Measurements from ENCODE around the gene NDUFS6.
A peak's percentile ranks its signal among the peaks of the same experiment; 100 is the strongest.
"Not testable (repeated sequence)": the region's sequence is repeated elsewhere in the genome, so short reads cannot be mapped to it uniquely, and the experiment has no call there.

NDUFS6 gene

GRCh38 chr5:1799602-1800471, 1.4 kb upstream of the NDUFS6 start, which contains the start of gene MRPL36:
TSS of gene MRPL36 (minus strand) at chr5:1799837. CDS start at chr5:1798935, 902 bp downstream.
- peak; percentile 93 for DNase-seq

- no peak for DNase-seq
These were observed 560 bp upstream of the NDUFS6 start for GRCh38 chr5:1800472-1801221.

- no peak for DNase-seq
These were observed 724 bp downstream of the NDUFS6 start for GRCh38 chr5:1801967-1802295.

- no peak for DNase-seq
These were observed 2.0 kb downstream of the NDUFS6 start for GRCh38 chr5:1803192-1803591.

- DNase-seq = no peak
These were observed 2.9 kb downstream of the NDUFS6 start for GRCh38 chr5:1804001-1804690.

- DNase-seq = no peak
These were observed 4.1 kb downstream of the NDUFS6 start for GRCh38 chr5:1805326-1805725.

GRCh38 chr5:1805736-1806135, 4.5 kb downstream of the NDUFS6 start:
- no peak for DNase-seq

GRCh38 chr5:1806199-1806598, 5.0 kb downstream of the NDUFS6 start:
- DNase-seq = no peak

- DNase-seq = no peak
These were observed 5.8 kb downstream of the NDUFS6 start for GRCh38 chr5:1806974-1807373.

- DNase-seq = no peak
These were observed 6.4 kb downstream of the NDUFS6 start for GRCh38 chr5:1807451-1808185.

- DNase-seq = no peak
These were observed 7.2 kb downstream of the NDUFS6 start for GRCh38 chr5:1808439-1808838.

GRCh38 chr5:1809416-1810035, 8.3 kb downstream of the NDUFS6 start:
- DNase-seq = no peak

- DNase-seq = no peak
These were observed 9.4 kb downstream of the NDUFS6 start for GRCh38 chr5:1810581-1811101.

- DNase-seq = no peak
These were observed 13.2 kb downstream of the NDUFS6 start for GRCh38 chr5:1814183-1815020.

GRCh38 chr5:1815071-1815786, 14.0 kb downstream of the NDUFS6 start:
- DNase-seq = no peak

- no peak for DNase-seq
These were observed 14.7 kb downstream of the NDUFS6 start for GRCh38 chr5:1815881-1816292.

- not testable (repeated sequence) for DNase-seq
These were observed 15.4 kb downstream of the NDUFS6 start for GRCh38 chr5:1816495-1817089.

- no peak for DNase-seq
These were observed 16.2 kb downstream of the NDUFS6 start for GRCh38 chr5:1817261-1818043.

GRCh38 chr5:1818784-1819183, 17.6 kb downstream of the NDUFS6 start:
- no peak for DNase-seq

Measured in activated gamma-delta T cell treated with Interleukin-2 at 50 U/mL for 16 hours (primary cell).